Activated CD4-positive, alpha-beta T cell treated with anti-CD3 and anti-CD28 coated beads, Interleukin-2, amount 50 U/mL, for 1 hour (primary cell): Measurements from ENCODE around the gene ADK.

Source experiments
- DNase-seq: peaks from one replicate; pipeline ENCODE4 v3.0.0-alpha.2; 2020

The ADK gene

GRCh38 chr10:74635655-74636054 lies 484.6 kb downstream of the ADK start:
- DNase-seq: no peak

GRCh38 chr10:74637685-74638084 lies 486.7 kb downstream of the ADK start:
- DNase-seq: no peak

- DNase-seq: no peak
Measured at GRCh38 chr10:74640134-74640921, 489.3 kb downstream of the ADK start.

- no peak for DNase-seq
Measured at GRCh38 chr10:74641659-74642058, 490.6 kb downstream of the ADK start.

- no peak for DNase-seq
Measured at GRCh38 chr10:74642901-74643595, 492.0 kb downstream of the ADK start.

- DNase-seq: no peak
Measured at GRCh38 chr10:74643596-74643975, 492.6 kb downstream of the ADK start.

- no peak for DNase-seq
Measured at GRCh38 chr10:74644738-74645137, 493.7 kb downstream of the ADK start.

GRCh38 chr10:74645692-74646091 lies 494.7 kb downstream of the ADK start:
- DNase-seq: no peak

GRCh38 chr10:74650613-74651012 lies 499.6 kb downstream of the ADK start:
- DNase-seq: no peak

- no peak for DNase-seq
Measured at GRCh38 chr10:74651565-74651964, 500.5 kb downstream of the ADK start.

GRCh38 chr10:74652664-74653063 lies 501.6 kb downstream of the ADK start:
- DNase-seq: no peak

GRCh38 chr10:74658511-74658910 lies 507.5 kb downstream of the ADK start:
- no peak for DNase-seq

GRCh38 chr10:74662635-74663034 lies 511.6 kb downstream of the ADK start:
- no peak for DNase-seq

- no peak for DNase-seq
Measured at GRCh38 chr10:74669210-74669609, 518.2 kb downstream of the ADK start.

GRCh38 chr10:74671716-74672115 lies 520.7 kb downstream of the ADK start:
- DNase-seq: no peak

- DNase-seq: no peak
Measured at GRCh38 chr10:74672430-74673165, 521.6 kb downstream of the ADK start.

GRCh38 chr10:74674927-74675326 lies 523.9 kb downstream of the ADK start:
- DNase-seq: no peak

- DNase-seq: no peak
Measured at GRCh38 chr10:74675484-74675883, 524.5 kb downstream of the ADK start.

- DNase-seq: no peak
Measured at GRCh38 chr10:74677951-74678350, 526.9 kb downstream of the ADK start.

- no peak for DNase-seq
Measured at GRCh38 chr10:74681917-74682627, 531.1 kb downstream of the ADK start.

GRCh38 chr10:74683067-74683466 lies 532.0 kb downstream of the ADK start:
- DNase-seq: no peak

GRCh38 chr10:74683621-74684364 lies 532.8 kb downstream of the ADK start:
- no peak for DNase-seq
